ENCODE measurements around the gene RGMA. TPM values are rescaled to one million over a fixed set of nuclear protein-coding genes. Genes with fewer than 3 reads are reported as not detected.

RGMA gene
- 12.5 TPM for polyA plus RNA-seq
- long read RNA-seq, donor 1, full-length matches to known transcripts: 5 of 5 reads
- long read RNA-seq, donor 1, partial matches to known transcripts: 0 of 5 reads
- long read RNA-seq, donor 1, other reads (novel, unspliced or antisense): 0 of 5 reads
- long read RNA-seq, donor 2, full-length matches to known transcripts: 6 of 6 reads
- long read RNA-seq, donor 2, partial matches to known transcripts: 0 of 6 reads
- long read RNA-seq, donor 2, other reads (novel, unspliced or antisense): 0 of 6 reads
- long read RNA-seq, donor 3: 0 reads
- long read RNA-seq, donor 4: 0 reads
- long read RNA-seq, donor 5, partial matches to known transcripts: 0 of 1 reads
- long read RNA-seq, donor 5, other reads (novel, unspliced or antisense): 0 of 1 reads
- long read RNA-seq, donor 6, full-length matches to known transcripts: 7 of 7 reads
- long read RNA-seq, donor 6, partial matches to known transcripts: 0 of 7 reads
- long read RNA-seq, donor 6, other reads (novel, unspliced or antisense): 0 of 7 reads
- long read RNA-seq, donor 7, full-length matches to known transcripts: 8 of 8 reads
- long read RNA-seq, donor 7, partial matches to known transcripts: 0 of 8 reads
- long read RNA-seq, donor 7, other reads (novel, unspliced or antisense): 0 of 8 reads
- long read RNA-seq, donor 8, partial matches to known transcripts: 0 of 2 reads
- long read RNA-seq, donor 8, other reads (novel, unspliced or antisense): 0 of 2 reads
- long read RNA-seq, donor 9, full-length matches to known transcripts: 2 of 2 reads
- long read RNA-seq, donor 9, partial matches to known transcripts: 0 of 2 reads
- long read RNA-seq, donor 9, other reads (novel, unspliced or antisense): 0 of 2 reads
- long read RNA-seq, donor 10, full-length matches to known transcripts: 7 of 7 reads
- long read RNA-seq, donor 10, partial matches to known transcripts: 0 of 7 reads
- long read RNA-seq, donor 10, other reads (novel, unspliced or antisense): 0 of 7 reads
- long read RNA-seq, donor 11, full-length matches to known transcripts: 6 of 6 reads
- long read RNA-seq, donor 11, partial matches to known transcripts: 0 of 6 reads
- long read RNA-seq, donor 11, other reads (novel, unspliced or antisense): 0 of 6 reads

- H3K9me3 ChIP-seq (ENCODE audit: control insufficient read depth, low read depth, low read length): no peaks in the 10 kb centered on the region
- peak in 1 of 2 donors; percentile 14 for DNase-seq
- H3K27me3 ChIP-seq (ENCODE audit: control insufficient read depth, insufficient read depth, low read length): peaks cover 78% of the 10 kb centered on the region
- H3K27ac ChIP-seq (ENCODE audit: low read length): no peak within 1 kb of the TSS
- peak within 1 kb of the TSS; percentile 40 for H3K4me3 ChIP-seq (ENCODE audit: low read length)
- no peaks in the 10 kb centered on the region for H3K36me3 ChIP-seq (ENCODE audit: control insufficient read depth, insufficient read depth, low read length)
- WGBS (ENCODE audit: insufficient coverage, low lambda C conversion rate): no CpG with 5 or more reads among the region's 92 CpGs
- H3K4me1 ChIP-seq (ENCODE audit: control insufficient read depth, insufficient read depth, low read length): peaks cover 2% of the 10 kb centered on the region
Measured at GRCh38 chr15:93088981-93089726, at the start of gene RGMA. TSS of gene RGMA (minus strand) at chr15:93089211. CDS start at chr15:93088932, 279 bp downstream.

GRCh38 chr15:93136606-93137005 lies 47.6 kb upstream of the RGMA start:
- no CpG with 5 or more reads among the region's 7 CpGs for WGBS (ENCODE audit: insufficient coverage, low lambda C conversion rate)
- H3K27ac ChIP-seq (ENCODE audit: low read length): no peak overlapping the region
- no peaks in the 10 kb centered on the region for H3K36me3 ChIP-seq (ENCODE audit: control insufficient read depth, insufficient read depth, low read length)
- no peaks in the 10 kb centered on the region for H3K9me3 ChIP-seq (ENCODE audit: control insufficient read depth, low read depth, low read length)
- H3K4me1 ChIP-seq (ENCODE audit: control insufficient read depth, insufficient read depth, low read length): no peaks in the 10 kb centered on the region
- H3K4me3 ChIP-seq (ENCODE audit: low read length): no peak overlapping the region
- no peak for DNase-seq
- H3K27me3 ChIP-seq (ENCODE audit: control insufficient read depth, insufficient read depth, low read length): no peaks in the 10 kb centered on the region

DNA sequence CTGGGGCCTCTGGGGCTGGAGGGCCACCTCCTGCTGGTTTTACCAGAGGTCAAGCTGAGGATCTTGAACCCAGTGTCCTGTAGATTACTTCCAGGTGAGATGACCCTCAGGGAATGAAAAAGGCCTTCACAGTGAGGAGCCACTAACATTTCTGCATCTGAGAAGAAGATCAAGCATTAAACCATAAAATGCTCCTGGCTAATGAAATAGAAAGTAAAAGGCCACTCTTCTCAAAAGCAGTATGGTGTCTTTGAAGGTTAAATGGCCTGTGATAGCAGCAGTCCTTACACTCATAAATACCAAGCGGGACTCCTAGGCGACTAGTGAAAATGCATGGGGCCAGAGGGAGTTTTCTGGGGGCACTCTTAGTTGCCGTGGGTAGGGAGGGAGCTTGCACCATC lies 47.0 kb upstream of the RGMA start:
- H3K4me1 ChIP-seq (ENCODE audit: control insufficient read depth, insufficient read depth, low read length): no peaks in the 10 kb centered on the region
- H3K27ac ChIP-seq (ENCODE audit: low read length): no peak overlapping the region
- H3K9me3 ChIP-seq (ENCODE audit: control insufficient read depth, low read depth, low read length): no peaks in the 10 kb centered on the region
- WGBS (ENCODE audit: insufficient coverage, low lambda C conversion rate): no CpG with 5 or more reads among the region's 3 CpGs
- no peaks in the 10 kb centered on the region for H3K27me3 ChIP-seq (ENCODE audit: control insufficient read depth, insufficient read depth, low read length)
- no peak for DNase-seq
- H3K4me3 ChIP-seq (ENCODE audit: low read length): no peak overlapping the region
- H3K36me3 ChIP-seq (ENCODE audit: control insufficient read depth, insufficient read depth, low read length): no peaks in the 10 kb centered on the region

DNA sequence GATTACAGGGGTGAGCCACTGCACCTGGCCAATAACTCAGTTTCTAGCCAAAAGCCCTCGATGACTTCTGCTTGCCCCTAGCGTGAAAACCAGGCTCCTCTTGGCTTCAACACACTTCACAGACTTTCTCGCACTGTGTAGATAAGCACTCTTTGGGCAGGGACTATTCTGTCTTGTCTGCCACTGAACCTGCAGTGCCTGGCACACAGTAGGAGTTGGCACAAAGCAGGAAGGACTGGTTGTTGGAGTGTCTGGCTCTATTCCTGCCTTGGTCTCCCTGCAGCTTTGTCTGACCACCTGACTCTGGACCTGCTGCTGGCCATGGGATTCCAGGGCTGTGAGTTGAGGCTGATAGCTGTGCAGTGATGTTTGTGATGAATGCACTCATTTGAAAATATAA lies 46.4 kb upstream of the RGMA start:
- DNase-seq: no peak
- no peaks in the 10 kb centered on the region for H3K36me3 ChIP-seq (ENCODE audit: control insufficient read depth, insufficient read depth, low read length)
- no peaks in the 10 kb centered on the region for H3K4me1 ChIP-seq (ENCODE audit: control insufficient read depth, insufficient read depth, low read length)
- H3K9me3 ChIP-seq (ENCODE audit: control insufficient read depth, low read depth, low read length): no peaks in the 10 kb centered on the region
- H3K27me3 ChIP-seq (ENCODE audit: control insufficient read depth, insufficient read depth, low read length): no peaks in the 10 kb centered on the region
- no peak overlapping the region for H3K4me3 ChIP-seq (ENCODE audit: low read length)
- H3K27ac ChIP-seq (ENCODE audit: low read length): no peak overlapping the region
- WGBS (ENCODE audit: insufficient coverage, low lambda C conversion rate): no CpG with 5 or more reads among the region's 3 CpGs

GRCh38 chr15:93131485-93132095 lies 42.6 kb upstream of the RGMA start:
- Histone ChIP-seq H3K4me1 (ENCODE audit: control insufficient read depth, insufficient read depth, low read length) (no peaks in the 10 kb centered on the region), H3K36me3 (ENCODE audit: control insufficient read depth, insufficient read depth, low read length) (no peaks in the 10 kb centered on the region)
- 100% methylated on average over 3 of the region's 10 CpGs for WGBS (ENCODE audit: insufficient coverage, low lambda C conversion rate)

DNA sequence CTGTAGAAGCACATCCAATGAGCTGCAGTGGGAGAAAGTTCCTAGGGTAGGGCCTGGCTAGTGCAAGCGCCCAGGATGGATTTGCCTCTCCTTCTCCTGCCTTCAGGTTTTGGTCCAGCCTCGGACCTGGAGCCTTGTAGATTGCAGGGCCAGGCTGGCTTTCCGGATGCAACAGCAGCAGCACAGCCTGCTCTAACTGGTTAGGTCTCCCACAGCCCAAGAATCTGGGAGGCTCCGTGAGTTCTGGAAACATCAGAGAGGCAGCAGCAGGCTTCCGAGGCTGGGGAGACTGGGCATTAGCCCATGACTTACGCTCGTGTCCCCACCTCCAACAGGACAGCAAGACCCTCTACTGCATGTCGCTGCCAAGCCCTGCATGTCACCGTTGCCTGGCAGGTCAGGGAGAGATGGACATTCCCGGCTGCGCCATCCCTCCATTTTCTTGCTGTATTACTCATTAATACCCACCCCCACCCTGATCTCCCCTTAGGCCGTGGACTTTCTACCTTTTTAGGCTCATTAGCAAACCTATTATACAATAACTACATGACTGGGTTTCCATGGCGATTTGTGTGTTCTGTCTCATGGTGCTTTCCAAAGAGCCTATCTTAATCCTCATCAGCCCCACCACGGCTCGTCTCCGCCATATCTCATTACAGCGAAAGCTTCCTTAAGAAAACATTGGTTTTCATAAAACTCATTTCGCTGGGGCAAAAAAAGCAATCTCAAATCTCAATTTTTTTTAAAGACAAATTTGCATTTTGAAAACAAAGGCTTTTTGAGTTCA lies 40.9 kb upstream of the RGMA start:
- DNase-seq: peak in 1 of 2 donors; percentile 13
- Histone ChIP-seq H3K36me3 (ENCODE audit: control insufficient read depth, insufficient read depth, low read length) (no peaks in the 10 kb centered on the region), H3K27me3 (ENCODE audit: control insufficient read depth, insufficient read depth, low read length) (no peaks in the 10 kb centered on the region), H3K27ac (ENCODE audit: low read length) (no peak overlapping the region), H3K4me1 (ENCODE audit: control insufficient read depth, insufficient read depth, low read length) (no peaks in the 10 kb centered on the region), H3K4me3 (ENCODE audit: low read length) (no peak overlapping the region), H3K9me3 (ENCODE audit: control insufficient read depth, low read depth, low read length) (no peaks in the 10 kb centered on the region)
- WGBS (ENCODE audit: insufficient coverage, low lambda C conversion rate): 25% methylated on average over 6 of the region's 18 CpGs

More at GRCh38 chr15:93131485-93132095, 42.6 kb upstream of the RGMA start:
- no peak overlapping the region for H3K27ac ChIP-seq (ENCODE audit: low read length)
- H3K4me3 ChIP-seq (ENCODE audit: low read length): no peak overlapping the region
- no peaks in the 10 kb centered on the region for H3K9me3 ChIP-seq (ENCODE audit: control insufficient read depth, low read depth, low read length)
- H3K27me3 ChIP-seq (ENCODE audit: control insufficient read depth, insufficient read depth, low read length): no peaks in the 10 kb centered on the region
- DNase-seq: no peak

DNA sequence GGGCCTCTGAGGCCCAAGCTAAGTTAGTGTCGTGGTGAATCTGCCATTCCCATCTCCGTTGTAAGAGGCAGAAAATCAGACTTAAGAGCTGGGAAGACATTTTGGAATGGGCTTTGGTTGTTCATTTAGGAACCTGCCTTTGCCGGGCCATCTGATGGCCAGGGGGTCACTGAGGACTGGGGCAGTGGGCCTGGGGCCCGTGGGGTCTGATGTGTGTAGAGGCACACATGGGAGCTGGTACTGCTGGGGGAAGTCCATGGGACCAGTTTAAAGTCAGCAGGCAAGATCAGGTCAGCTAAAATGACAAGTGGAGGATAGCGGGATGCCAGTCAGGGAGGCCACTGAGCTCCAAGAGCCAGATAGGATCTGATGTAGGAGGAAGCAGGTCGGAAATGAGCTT lies 38.3 kb upstream of the RGMA start:
- no peak for DNase-seq
- WGBS (ENCODE audit: insufficient coverage, low lambda C conversion rate): no CpG with 5 or more reads among the region's 6 CpGs
- no peaks in the 10 kb centered on the region for H3K4me1 ChIP-seq (ENCODE audit: control insufficient read depth, insufficient read depth, low read length)
- no peaks in the 10 kb centered on the region for H3K27me3 ChIP-seq (ENCODE audit: control insufficient read depth, insufficient read depth, low read length)
- H3K36me3 ChIP-seq (ENCODE audit: control insufficient read depth, insufficient read depth, low read length): no peaks in the 10 kb centered on the region
- no peak overlapping the region for H3K27ac ChIP-seq (ENCODE audit: low read length)
- H3K9me3 ChIP-seq (ENCODE audit: control insufficient read depth, low read depth, low read length): no peaks in the 10 kb centered on the region
- H3K4me3 ChIP-seq (ENCODE audit: low read length): no peak overlapping the region

DNA sequence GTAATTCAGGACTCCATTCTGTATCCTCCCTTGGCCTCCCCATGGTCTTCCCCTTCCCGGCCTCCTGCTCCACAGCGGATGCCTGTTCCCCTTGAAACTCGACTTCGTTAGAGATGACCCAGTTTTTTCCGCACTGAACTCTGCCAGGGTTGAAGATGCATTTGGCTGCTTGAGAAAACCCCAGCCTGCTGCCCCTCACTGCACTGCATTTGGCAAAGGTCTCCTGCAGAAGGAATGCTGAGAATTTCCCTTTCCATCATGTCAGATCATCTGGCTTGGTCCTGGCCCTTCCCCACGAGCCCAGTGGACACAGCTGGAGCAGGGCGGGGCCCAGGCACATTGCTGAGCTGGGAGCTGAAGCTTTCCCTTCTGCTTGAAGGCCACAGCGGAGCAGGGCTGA lies 37.6 kb upstream of the RGMA start:
- no peaks in the 10 kb centered on the region for H3K9me3 ChIP-seq (ENCODE audit: control insufficient read depth, low read depth, low read length)
- no peak overlapping the region for H3K27ac ChIP-seq (ENCODE audit: low read length)
- H3K4me1 ChIP-seq (ENCODE audit: control insufficient read depth, insufficient read depth, low read length): no peaks in the 10 kb centered on the region
- H3K27me3 ChIP-seq (ENCODE audit: control insufficient read depth, insufficient read depth, low read length): no peaks in the 10 kb centered on the region
- WGBS (ENCODE audit: insufficient coverage, low lambda C conversion rate): no CpG with 5 or more reads among the region's 8 CpGs
- H3K36me3 ChIP-seq (ENCODE audit: control insufficient read depth, insufficient read depth, low read length): no peaks in the 10 kb centered on the region
- DNase-seq: peak; percentile 11 to 12
- H3K4me3 ChIP-seq (ENCODE audit: low read length): no peak overlapping the region

- H3K27me3 ChIP-seq (ENCODE audit: control insufficient read depth, insufficient read depth, low read length): no peaks in the 10 kb centered on the region
- H3K27ac ChIP-seq (ENCODE audit: low read length): no peak overlapping the region
- no peaks in the 10 kb centered on the region for H3K4me1 ChIP-seq (ENCODE audit: control insufficient read depth, insufficient read depth, low read length)
- no peaks in the 10 kb centered on the region for H3K9me3 ChIP-seq (ENCODE audit: control insufficient read depth, low read depth, low read length)
- H3K36me3 ChIP-seq (ENCODE audit: control insufficient read depth, insufficient read depth, low read length): no peaks in the 10 kb centered on the region
- no peak for DNase-seq
- whole genome bisulfite sequencing (ENCODE audit: insufficient coverage, low lambda C conversion rate): no CpG with 5 or more reads among the region's 3 CpGs
- H3K4me3 ChIP-seq (ENCODE audit: low read length): no peak overlapping the region
Measured at GRCh38 chr15:93126148-93126547, 37.1 kb upstream of the RGMA start.

All from large intestine (tissue), 12 donors.